Thoracic aorta (tissue), 2 donors: ENCODE measurements around the gene MRGPRD. TPM values are rescaled to one million over a fixed set of nuclear protein-coding genes. Genes with fewer than 3 reads are reported as not detected.
A peak's percentile ranks its signal among the peaks of the same experiment; 100 is the strongest.

ENCODE experiments used
- ATAC-seq: fragments of 150-250 bp; one replicate; pipeline ENCODE4 v1.8.0; 2017; ENCODE audit warnings: low read depth; ENCODE audit not compliant: insufficient number of reproducible peaks, low FRiP score
- DNase-seq: peaks from one replicate; pipeline ENCODE4 v3.0.0-alpha.2; 2020; ENCODE audit warnings: low spot score
- H3K27ac ChIP-seq, 2 donors: fragments of 200-600 bp; sonication (generic); 1 replicate in 1 of 2; 2 replicates in 1 of 2; pipeline ENCODE4 v1.5.1; 2016; ENCODE audit warnings: mild to moderate bottlenecking in 2 of 2, moderate library complexity in 2 of 2
- H3K27me3 ChIP-seq: fragments of 200-600 bp; sonication (generic); replicated peaks from 2 replicates; pipeline ENCODE4 v1.6.0; 2016; ENCODE audit warnings: mild to moderate bottlenecking; ENCODE audit not compliant: insufficient read depth
- H3K36me3 ChIP-seq: fragments of 200-600 bp; sonication (generic); one replicate; pipeline ENCODE4 v1.5.1; 2016
- H3K4me1 ChIP-seq, 2 donors: fragments of 200-600 bp; sonication (generic); 1 replicate in 1 of 2; 2 replicates in 1 of 2; pipeline versions ENCODE4 v1.5.1 to v1.6.0; 2016; ENCODE audit warnings: low read depth in 2 of 2, mild to moderate bottlenecking in 1 of 2; ENCODE audit not compliant: control insufficient read depth in 1 of 2
- H3K4me3 ChIP-seq: fragments of 200-600 bp; sonication (generic); 2 replicates; pipeline ENCODE4 v1.5.1; 2016; ENCODE audit warnings: mild to moderate bottlenecking
- H3K9me3 ChIP-seq: fragments of 200-600 bp; sonication (generic); 2 replicates; pipeline ENCODE4 v1.5.1; 2016
- CTCF ChIP-seq: fragments of 200-600 bp; sonication (generic); IDR thresholded peaks from one replicate; pipeline ENCODE4 v1.5.1; 2019; ENCODE audit warnings: antibody characterized with exemption
- total RNA-seq, 2 donors: library from RNA; depleted of rRNA; stranded (reverse); fragments of >200 nt; gene quantifications; one replicate each; pipeline versions ENCODE4 v1.1.0 to v1.2.3, GENCODE V29; 2016

Gene MRGPRD
- total RNA-seq, 2 donors from 2014 or later = 5.0 TPM; not detected in 1

GRCh38 chr11:68956142-68956541, 24.6 kb downstream of the MRGPRD start:
- ATAC-seq (no peak), DNase-seq (no peak)
- Histone ChIP-seq H3K4me1 (peaks cover 0 to 3% of the 10 kb centered on the region in 2 donors), H3K27me3 (no peaks in the 10 kb centered on the region), H3K36me3 (no peaks in the 10 kb centered on the region), H3K9me3 (no peaks in the 10 kb centered on the region), H3K4me3 (no peak overlapping the region), H3K27ac (no peak overlapping the region)
- TF ChIP-seq CTCF = no peak

GRCh38 chr11:68955607-68955958, 25.2 kb downstream of the MRGPRD start:
- peaks cover 0 to 3% of the 10 kb centered on the region in 2 donors for H3K4me1 ChIP-seq
- no peaks in the 10 kb centered on the region for H3K9me3 ChIP-seq
- no peak for TF ChIP-seq CTCF
- peak overlapping the region; percentile 4 for H3K4me3 ChIP-seq
- ATAC-seq = no peak
- no peak for DNase-seq
- H3K27ac ChIP-seq = no peak overlapping the region
- no peaks in the 10 kb centered on the region for H3K36me3 ChIP-seq
- H3K27me3 ChIP-seq = no peaks in the 10 kb centered on the region

- ATAC-seq = no peak
- Histone ChIP-seq H3K27me3 (no peaks in the 10 kb centered on the region), H3K4me3 (peak overlapping the region; percentile 4), H3K36me3 (no peaks in the 10 kb centered on the region), H3K27ac (no peak overlapping the region), H3K9me3 (no peaks in the 10 kb centered on the region), H3K4me1 (peaks cover 3% of the 10 kb centered on the region in 2 donors)
- no peak for DNase-seq
- no peak for TF ChIP-seq CTCF
Measured at GRCh38 chr11:68954836-68955606, 25.8 kb downstream of the MRGPRD start.

- Histone ChIP-seq H3K9me3 (no peaks in the 10 kb centered on the region), H3K4me1 (peaks cover 7 to 20% of the 10 kb centered on the region in 2 donors), H3K27me3 (no peaks in the 10 kb centered on the region), H3K27ac (no peak overlapping the region), H3K4me3 (no peak overlapping the region), H3K36me3 (no peaks in the 10 kb centered on the region)
- no peak for TF ChIP-seq CTCF
- DNase-seq = no peak
- ATAC-seq = no peak
Measured at GRCh38 chr11:68950762-68951161, 30.0 kb downstream of the MRGPRD start.

GRCh38 chr11:68950270-68950669, 30.5 kb downstream of the MRGPRD start:
- ATAC-seq = no peak
- Histone ChIP-seq H3K4me1 (peaks cover 7 to 25% of the 10 kb centered on the region in 2 donors), H3K27ac (no peak overlapping the region), H3K36me3 (no peaks in the 10 kb centered on the region), H3K27me3 (no peaks in the 10 kb centered on the region), H3K9me3 (no peaks in the 10 kb centered on the region), H3K4me3 (no peak overlapping the region)
- TF ChIP-seq CTCF = peak; percentile 51
- DNase-seq = no peak
